Left ventricle myocardium inferior (tissue), 1 donor: ENCODE data around the gene CSKMT. TPM values are rescaled to one million over a fixed set of nuclear protein-coding genes. Genes with fewer than 3 reads are reported as not detected.
A peak's percentile ranks its signal among the peaks of the same experiment; 100 is the strongest.
"Not testable (repeated sequence)": the region's sequence is repeated elsewhere in the genome, so short reads cannot be mapped to it uniquely, and the experiment has no call there.

Experiments
- DNase-seq: peaks from one replicate; pipeline ENCODE4 v3.0.0-alpha.2; 2020
- H3K27ac ChIP-seq: fragments of 200-600 bp; replicated peaks from 2 replicates; pipeline ENCODE4 v1.8.0; 2021
- H3K27me3 ChIP-seq: fragments of 200-600 bp; 2 replicates; pipeline ENCODE4 v1.8.0; 2021; ENCODE audit warnings: low read depth
- H3K36me3 ChIP-seq: fragments of 200-600 bp; 2 replicates; pipeline ENCODE4 v1.8.0; 2021
- H3K4me1 ChIP-seq: fragments of 200-600 bp; 2 replicates; pipeline ENCODE4 v1.8.0; 2021
- H3K4me3 ChIP-seq: fragments of 200-600 bp; 2 replicates; pipeline ENCODE4 v1.8.0; 2021; ENCODE audit warnings: mild to moderate bottlenecking, moderate library complexity
- H3K9me3 ChIP-seq: fragments of 200-600 bp; replicated peaks from 2 replicates; pipeline ENCODE4 v1.8.0; 2021
- CTCF ChIP-seq: fragments of 200-600 bp; IDR thresholded peaks from 2 replicates; pipeline ENCODE4 v1.8.0; 2021; ENCODE audit warnings: antibody characterized with exemption, mild to moderate bottlenecking, borderline replicate concordance
- intact Hi-C: fragments of 100-400 bp; cut with micrococcal nuclease; formaldehyde crosslinking; loops from one replicate; pipeline ENCODE4 v1.11.0; 2022
- total RNA-seq: library from RNA; stranded (reverse); fragmentation: NEBNext Ultra II Directional; extraction: Animal tissue kit (Norgen Biotek cat#: 25700); gene quantifications from one replicate; pipeline ENCODE4 v1.2.1, GENCODE V29; 2021
- donor health status: DM: no; HTN: yes; CAD: no; lungs with severe emphysema.

Gene CSKMT
- total RNA-seq, 1 donor from 2014 or later = 5.0 TPM

GRCh38 chr11:62671236-62671607 lies 6.1 kb downstream of the CSKMT start:
- H3K36me3 ChIP-seq = peaks cover 36% of the 10 kb centered on the region
- DNase-seq = no peak
- H3K4me3 ChIP-seq = peak overlapping the region; percentile 81
- peaks cover 72% of the 10 kb centered on the region for H3K4me1 ChIP-seq
- intact Hi-C loops = no loop called here
- H3K27me3 ChIP-seq = no peaks in the 10 kb centered on the region
- no peak for TF ChIP-seq CTCF
- H3K9me3 ChIP-seq = no peaks in the 10 kb centered on the region
- H3K27ac ChIP-seq = peak overlapping the region; percentile 91

DNA sequence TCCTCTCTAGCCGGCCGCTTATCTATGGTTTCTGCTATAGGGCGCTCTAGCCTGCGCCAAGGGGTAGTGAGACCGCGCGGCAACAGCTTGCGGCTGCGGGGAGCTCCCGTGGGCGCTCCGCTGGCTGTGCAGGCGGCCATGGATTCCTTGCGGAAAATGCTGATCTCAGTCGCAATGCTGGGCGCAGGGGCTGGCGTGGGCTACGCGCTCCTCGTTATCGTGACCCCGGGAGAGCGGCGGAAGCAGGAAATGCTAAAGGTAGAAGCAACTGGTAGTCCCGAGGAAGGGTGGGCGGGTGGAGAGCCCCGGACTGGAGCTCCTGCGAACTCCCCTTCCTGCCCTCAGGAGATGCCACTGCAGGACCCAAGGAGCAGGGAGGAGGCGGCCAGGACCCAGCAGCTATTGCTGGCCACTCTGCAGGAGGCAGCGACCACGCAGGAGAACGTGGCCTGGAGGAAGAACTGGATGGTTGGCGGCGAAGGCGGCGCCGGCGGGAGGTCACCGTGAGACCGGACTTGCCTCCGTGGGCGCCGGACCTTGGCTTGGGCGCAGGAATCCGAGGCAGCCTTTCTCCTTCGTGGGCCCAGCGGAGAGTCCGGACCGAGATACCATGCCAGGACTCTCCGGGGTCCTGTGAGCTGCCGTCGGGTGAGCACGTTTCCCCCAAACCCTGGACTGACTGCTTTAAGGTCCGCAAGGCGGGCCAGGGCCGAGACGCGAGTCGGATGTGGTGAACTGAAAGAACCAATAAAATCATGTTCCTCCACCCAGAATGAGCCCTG lies 6.7 kb downstream of the CSKMT start, which contains the start of the genes LBHD1 and UQCC3:
LBHD1 (minus strand) TSS at position 660 of the 782 bp plus-strand sequence. CDS start 2,236 bp downstream, outside the sequence.
UQCC3 (plus strand) TSS at position 66 of the 782 bp plus-strand sequence; CDS start at position 139, 73 bp downstream.
- Histone ChIP-seq H3K4me1 (peaks cover 72% of the 10 kb centered on the region), H3K4me3 (peak within 1 kb of the TSS; percentile 81), H3K9me3 (no peaks in the 10 kb centered on the region), H3K27ac (peak within 1 kb of the TSS; percentile 91), H3K36me3 (peaks cover 41% of the 10 kb centered on the region), H3K27me3 (no peaks in the 10 kb centered on the region)
- no peak for TF ChIP-seq CTCF
- intact Hi-C loops = no loop called here
- peak; percentile 66 for DNase-seq

- no peak overlapping the region for H3K4me3 ChIP-seq
- H3K27ac ChIP-seq = no peak overlapping the region
- intact Hi-C loops = no loop called here
- DNase-seq = no peak
- H3K4me1 ChIP-seq = peaks cover 72% of the 10 kb centered on the region
- H3K9me3 ChIP-seq = no peaks in the 10 kb centered on the region
- peaks cover 50% of the 10 kb centered on the region for H3K36me3 ChIP-seq
- TF ChIP-seq CTCF = no peak
- H3K27me3 ChIP-seq = no peaks in the 10 kb centered on the region
Measured at GRCh38 chr11:62673196-62673525, 8.0 kb downstream of the CSKMT start.

GRCh38 chr11:62675415-62675814 lies 10.3 kb downstream of the CSKMT start:
- DNase-seq, H3K9me3 ChIP-seq, H3K27me3 ChIP-seq, intact Hi-C loops, H3K27ac ChIP-seq, H3K4me3 ChIP-seq: not testable (repeated sequence)
- Histone ChIP-seq H3K4me1 (peaks cover 75% of the 10 kb centered on the region), H3K36me3 (peaks cover 50% of the 10 kb centered on the region)

DNA sequence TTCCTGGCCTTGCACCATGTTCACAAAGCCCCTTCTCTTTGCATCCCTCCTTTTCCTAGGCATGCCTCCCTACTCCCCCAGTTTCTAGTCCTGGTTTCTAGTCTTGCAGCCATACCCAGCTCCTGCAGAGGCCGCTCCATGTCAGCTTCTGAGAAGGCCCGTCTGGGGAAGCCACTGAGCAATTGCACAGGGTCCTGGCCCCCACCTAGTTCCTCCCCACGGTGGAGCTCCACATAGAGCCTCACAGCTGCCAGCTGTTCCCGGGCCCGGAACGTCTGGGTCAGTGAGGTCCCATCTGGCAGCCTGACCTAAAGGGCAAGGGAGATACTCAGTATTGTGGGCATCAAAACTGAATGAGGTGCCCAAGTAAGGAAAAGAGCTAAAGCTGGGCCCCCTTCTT lies 11.6 kb downstream of the CSKMT start:
- no peak overlapping the region for H3K27ac ChIP-seq
- H3K36me3 ChIP-seq = peaks cover 50% of the 10 kb centered on the region
- peaks cover 73% of the 10 kb centered on the region for H3K4me1 ChIP-seq
- TF ChIP-seq CTCF = no peak
- no peaks in the 10 kb centered on the region for H3K27me3 ChIP-seq
- intact Hi-C loops = no loop called here
- no peak overlapping the region for H3K4me3 ChIP-seq
- no peak for DNase-seq
- no peaks in the 10 kb centered on the region for H3K9me3 ChIP-seq

DNA sequence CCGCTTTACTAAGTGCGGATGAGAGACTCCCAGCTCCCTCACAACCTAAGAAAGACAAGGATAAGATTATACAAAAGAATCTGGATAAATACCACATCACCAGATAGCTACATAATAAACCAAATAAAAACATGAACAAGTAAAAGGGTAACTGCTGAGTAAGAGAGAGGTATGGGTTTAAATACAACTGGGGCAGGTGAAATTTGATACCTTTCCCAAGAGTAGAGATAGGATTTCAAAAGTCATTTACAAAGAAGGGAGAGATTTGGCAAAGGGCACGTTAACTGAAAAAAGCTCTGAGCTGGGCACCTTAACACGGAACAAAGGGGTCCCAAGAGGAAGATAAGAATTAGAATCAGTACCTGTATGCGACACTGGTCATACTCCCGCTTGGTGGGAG lies 12.0 kb downstream of the CSKMT start:
- Histone ChIP-seq H3K4me1 (peaks cover 68% of the 10 kb centered on the region), H3K27ac (no peak overlapping the region)
- intact Hi-C loops = no loop called here

More for the DNA sequence above, 12.0 kb downstream of the CSKMT start:
- no peak for TF ChIP-seq CTCF
- DNase-seq = no peak
- H3K9me3 ChIP-seq = no peaks in the 10 kb centered on the region
- peaks cover 50% of the 10 kb centered on the region for H3K36me3 ChIP-seq
- peak overlapping the region; percentile 92 for H3K4me3 ChIP-seq
- no peaks in the 10 kb centered on the region for H3K27me3 ChIP-seq
